ENCODE data around the gene KNDC1. TPM values are rescaled to one million over a fixed set of nuclear protein-coding genes. Genes with fewer than 3 reads are reported as not detected.

The KNDC1 gene
- polyA plus RNA-seq, 1 donor (not counting 4 experiments of a cell fraction or from before 2014, with no cell fraction given), result 0.20 TPM

DNA sequence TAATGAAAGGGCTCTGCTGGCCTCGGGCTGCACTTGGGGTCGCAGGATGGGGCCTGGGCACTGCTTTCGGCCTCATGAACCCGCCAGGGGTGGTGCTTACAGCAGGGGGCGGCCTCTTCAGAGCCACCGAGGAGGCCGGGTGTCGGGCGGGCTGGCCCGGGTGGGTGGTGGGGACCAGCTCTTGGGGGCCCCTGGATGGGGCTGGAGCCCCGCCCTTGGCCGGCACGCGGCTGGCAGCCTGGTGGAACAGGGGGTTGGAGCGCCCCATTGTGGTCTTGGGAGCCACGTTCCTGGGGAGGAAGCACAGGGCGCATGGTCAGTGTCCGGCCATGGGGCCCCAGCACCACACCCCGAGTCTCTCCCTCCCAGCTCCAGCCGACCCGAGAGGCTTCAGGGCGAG is 107.8 kb downstream of the KNDC1 start:
- Histone ChIP-seq H3K4me2 (ENCODE audit: control insufficient read depth, extremely low read depth, insufficient read depth, low read depth, low read length) (no peak overlapping the region), H3K9ac (ENCODE audit: control insufficient read depth, extremely low read depth, insufficient read depth, low read length) (no peak overlapping the region), H3K27me3 (ENCODE audit: control insufficient read depth, extremely low read depth, insufficient read depth, low read length) (no peaks in the 10 kb centered on the region), H3K9me3 (ENCODE audit: control insufficient read depth, low read depth, low read length) (no peaks in the 10 kb centered on the region), H3K27ac (ENCODE audit: control insufficient read depth, insufficient read depth, low read length) (no peak overlapping the region), H2AFZ (ENCODE audit: control insufficient read depth, low read length) (no peak overlapping the region), H3K4me1 (ENCODE audit: control insufficient read depth, extremely low read depth, insufficient read depth, low read length) (peaks cover 22% of the 10 kb centered on the region), H3K36me3 (ENCODE audit: control insufficient read depth in 2 of 2, extremely low read depth in 1 of 2, insufficient read depth in 2 of 2, low read length in 2 of 2) (peaks cover 37 to 44% of the 10 kb centered on the region in 2 experiments), H3K9me1 (ENCODE audit: control insufficient read depth, extremely low read depth, insufficient read depth, low read length) (no peaks in the 10 kb centered on the region), H3K4me3 (ENCODE audit: control insufficient read depth in 2 of 3, extremely low read depth in 1 of 3, insufficient read depth in 2 of 3, low read depth in 1 of 3, low read length in 3 of 3) (no peak overlapping the region), H3K79me2 (ENCODE audit: control insufficient read depth, insufficient read depth, low read length) (peaks cover 28% of the 10 kb centered on the region), H4K20me1 (ENCODE audit: control insufficient read depth, extremely low read depth, insufficient read depth, low read length) (peaks cover 14% of the 10 kb centered on the region)
- TF ChIP-seq EZH2 (IDR thresholded peaks at IDR 0.05; ENCODE audit: low read length), result no peak
- TF ChIP-seq, protein P1, sequence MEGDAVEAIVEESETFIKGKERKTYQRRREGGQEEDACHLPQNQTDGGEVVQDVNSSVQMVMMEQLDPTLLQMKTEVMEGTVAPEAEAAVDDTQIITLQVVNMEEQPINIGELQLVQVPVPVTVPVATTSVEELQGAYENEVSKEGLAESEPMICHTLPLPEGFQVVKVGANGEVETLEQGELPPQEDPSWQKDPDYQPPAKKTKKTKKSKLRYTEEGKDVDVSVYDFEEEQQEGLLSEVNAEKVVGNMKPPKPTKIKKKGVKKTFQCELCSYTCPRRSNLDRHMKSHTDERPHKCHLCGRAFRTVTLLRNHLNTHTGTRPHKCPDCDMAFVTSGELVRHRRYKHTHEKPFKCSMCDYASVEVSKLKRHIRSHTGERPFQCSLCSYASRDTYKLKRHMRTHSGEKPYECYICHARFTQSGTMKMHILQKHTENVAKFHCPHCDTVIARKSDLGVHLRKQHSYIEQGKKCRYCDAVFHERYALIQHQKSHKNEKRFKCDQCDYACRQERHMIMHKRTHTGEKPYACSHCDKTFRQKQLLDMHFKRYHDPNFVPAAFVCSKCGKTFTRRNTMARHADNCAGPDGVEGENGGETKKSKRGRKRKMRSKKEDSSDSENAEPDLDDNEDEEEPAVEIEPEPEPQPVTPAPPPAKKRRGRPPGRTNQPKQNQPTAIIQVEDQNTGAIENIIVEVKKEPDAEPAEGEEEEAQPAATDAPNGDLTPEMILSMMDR (optimal IDR thresholded peaks at IDR 0.05 in 1 of 3, IDR thresholded peaks at IDR 0.05 in 1 of 3, conservative IDR thresholded peaks at IDR 0.05 in 1 of 3; ENCODE audit: extremely low read depth in 1 of 3, insufficient read depth in 2 of 3, low read length in 3 of 3), result no peak
- FAIRE-seq, result no peak
- DNase-seq (ENCODE audit: low read depth, low spot score), result no peak
- dilution Hi-C loops (cut with MboI; ENCODE audit: extremely low pct_ligation_motif_present, low sequenced_read_pairs), result no loop called here

DNA sequence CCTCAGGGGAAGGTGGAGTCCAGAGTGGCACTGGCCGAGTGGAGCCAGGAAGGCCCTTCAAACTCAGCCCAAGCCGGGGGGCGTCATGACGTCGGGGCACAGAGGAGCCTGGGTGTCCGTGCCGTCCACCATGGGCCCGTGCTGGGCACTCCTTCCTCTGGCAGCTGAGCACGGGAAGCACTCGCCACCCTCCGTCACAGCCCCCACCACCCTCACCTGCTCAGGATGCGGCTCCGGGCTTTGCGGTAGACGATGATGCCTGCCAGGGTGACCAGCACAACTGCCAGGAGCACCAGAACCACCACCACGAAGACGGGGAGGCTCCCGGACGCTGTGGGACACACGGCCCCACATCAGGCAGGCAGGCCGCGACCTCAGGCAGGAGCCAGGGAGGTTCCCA is 108.5 kb downstream of the KNDC1 start:
- no peak for TF ChIP-seq EZH2 (IDR thresholded peaks at IDR 0.05; ENCODE audit: low read length)
- TF ChIP-seq, protein P1 (optimal IDR thresholded peaks at IDR 0.05 in 1 of 3, IDR thresholded peaks at IDR 0.05 in 1 of 3, conservative IDR thresholded peaks at IDR 0.05 in 1 of 3; ENCODE audit: extremely low read depth in 1 of 3, insufficient read depth in 2 of 3, low read length in 3 of 3), result no peak
- peaks cover 11% of the 10 kb centered on the region for H4K20me1 ChIP-seq (ENCODE audit: control insufficient read depth, extremely low read depth, insufficient read depth, low read length)
- no peak overlapping the region for H3K9ac ChIP-seq (ENCODE audit: control insufficient read depth, extremely low read depth, insufficient read depth, low read length)
- no peak overlapping the region for H3K4me3 ChIP-seq (ENCODE audit: control insufficient read depth in 2 of 3, extremely low read depth in 1 of 3, insufficient read depth in 2 of 3, low read depth in 1 of 3, low read length in 3 of 3)
- H2AFZ ChIP-seq (ENCODE audit: control insufficient read depth, low read length), result no peak overlapping the region
- dilution Hi-C loops (cut with MboI; ENCODE audit: extremely low pct_ligation_motif_present, low sequenced_read_pairs), result no loop called here
- H3K9me3 ChIP-seq (ENCODE audit: control insufficient read depth, low read depth, low read length), result no peaks in the 10 kb centered on the region
- no peak overlapping the region for H3K4me2 ChIP-seq (ENCODE audit: control insufficient read depth, extremely low read depth, insufficient read depth, low read depth, low read length)
- H3K4me1 ChIP-seq (ENCODE audit: control insufficient read depth, extremely low read depth, insufficient read depth, low read length), result peaks cover 18% of the 10 kb centered on the region
- peaks cover 33 to 46% of the 10 kb centered on the region in 2 experiments for H3K36me3 ChIP-seq (ENCODE audit: control insufficient read depth in 2 of 2, extremely low read depth in 1 of 2, insufficient read depth in 2 of 2, low read length in 2 of 2)
- FAIRE-seq (no peak), DNase-seq (ENCODE audit: low read depth, low spot score) (no peak)
- H3K27me3 ChIP-seq (ENCODE audit: control insufficient read depth, extremely low read depth, insufficient read depth, low read length), result no peaks in the 10 kb centered on the region
- no peaks in the 10 kb centered on the region for H3K9me1 ChIP-seq (ENCODE audit: control insufficient read depth, extremely low read depth, insufficient read depth, low read length)
- H3K27ac ChIP-seq (ENCODE audit: control insufficient read depth, insufficient read depth, low read length), result no peak overlapping the region
- peaks cover 35% of the 10 kb centered on the region for H3K79me2 ChIP-seq (ENCODE audit: control insufficient read depth, insufficient read depth, low read length)
